ENCODE data around the gene ABHD12.
"Not testable (repeated sequence)": the region's sequence is repeated elsewhere in the genome, so short reads cannot be mapped to it uniquely, and the experiment has no call there.

Gene ABHD12

GRCh38 chr20:25277051-25277801 lies 113.4 kb downstream of the ABHD12 start:
- peak; percentile 63 for DNase-seq (ENCODE audit: low spot score)

DNA sequence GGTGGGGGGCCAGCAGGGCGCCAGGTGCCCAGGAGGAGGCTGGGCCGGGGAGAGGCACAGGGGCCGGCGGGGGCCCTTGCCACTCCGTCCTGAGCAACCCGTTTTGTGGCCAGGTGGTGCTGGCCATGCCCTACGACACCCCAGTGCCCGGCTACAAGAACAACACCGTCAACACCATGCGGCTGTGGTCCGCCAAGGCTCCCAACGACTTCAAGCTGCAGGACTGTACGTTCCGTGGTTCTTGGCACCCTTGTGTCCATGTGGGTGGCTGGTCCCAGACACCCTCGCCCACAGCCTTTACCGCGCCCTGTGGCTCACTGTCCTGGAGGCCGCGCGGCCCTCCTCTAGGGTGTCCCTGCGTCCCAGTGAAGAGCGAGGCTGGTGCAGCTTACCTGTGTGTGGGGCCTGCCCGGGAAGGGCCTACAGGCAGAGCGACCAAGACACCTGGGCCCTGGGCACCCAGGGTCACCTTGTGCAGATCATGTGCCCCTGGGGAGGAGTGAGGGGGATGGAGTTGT lies 114.0 kb downstream of the ABHD12 start:
- peak; percentile 59 for DNase-seq (ENCODE audit: low spot score)

DNA sequence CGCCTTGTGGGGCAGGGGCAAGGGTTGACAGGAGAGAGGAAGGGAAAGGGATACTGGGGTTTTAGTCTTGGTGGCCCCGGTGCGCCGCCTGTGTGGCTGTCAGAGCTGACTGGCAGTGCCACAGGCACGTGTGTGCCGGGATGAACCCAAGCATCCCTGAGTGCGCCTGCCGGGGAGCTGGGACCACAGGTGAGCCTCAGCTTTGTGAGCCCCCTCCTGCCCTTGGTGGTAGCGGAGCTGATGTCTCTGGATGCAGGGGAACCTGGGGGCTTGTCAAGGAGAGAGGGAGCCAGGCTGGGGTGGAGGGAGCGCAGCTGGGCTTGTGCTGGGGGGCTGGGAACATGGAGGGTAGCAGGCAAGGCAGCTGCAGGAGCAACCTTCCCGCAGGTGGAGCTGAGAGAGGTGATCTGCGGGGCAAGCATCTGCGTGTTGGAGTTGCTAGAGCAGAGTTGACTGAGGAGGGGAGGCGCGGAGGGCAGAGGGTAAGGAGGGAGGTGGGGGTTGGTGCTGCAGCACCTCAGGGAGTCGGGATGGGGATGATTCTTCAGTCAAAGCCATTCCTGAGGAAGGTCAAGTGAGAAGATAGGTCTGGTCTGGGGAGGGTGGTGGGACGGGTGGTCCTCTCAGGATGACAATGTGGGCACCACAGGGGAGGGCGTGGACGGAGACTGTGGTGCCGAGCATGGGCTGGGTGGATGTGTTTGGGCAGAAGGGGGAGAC lies 114.7 kb downstream of the ABHD12 start:
- DNase-seq (ENCODE audit: low spot score), result peak; percentile 15

DNA sequence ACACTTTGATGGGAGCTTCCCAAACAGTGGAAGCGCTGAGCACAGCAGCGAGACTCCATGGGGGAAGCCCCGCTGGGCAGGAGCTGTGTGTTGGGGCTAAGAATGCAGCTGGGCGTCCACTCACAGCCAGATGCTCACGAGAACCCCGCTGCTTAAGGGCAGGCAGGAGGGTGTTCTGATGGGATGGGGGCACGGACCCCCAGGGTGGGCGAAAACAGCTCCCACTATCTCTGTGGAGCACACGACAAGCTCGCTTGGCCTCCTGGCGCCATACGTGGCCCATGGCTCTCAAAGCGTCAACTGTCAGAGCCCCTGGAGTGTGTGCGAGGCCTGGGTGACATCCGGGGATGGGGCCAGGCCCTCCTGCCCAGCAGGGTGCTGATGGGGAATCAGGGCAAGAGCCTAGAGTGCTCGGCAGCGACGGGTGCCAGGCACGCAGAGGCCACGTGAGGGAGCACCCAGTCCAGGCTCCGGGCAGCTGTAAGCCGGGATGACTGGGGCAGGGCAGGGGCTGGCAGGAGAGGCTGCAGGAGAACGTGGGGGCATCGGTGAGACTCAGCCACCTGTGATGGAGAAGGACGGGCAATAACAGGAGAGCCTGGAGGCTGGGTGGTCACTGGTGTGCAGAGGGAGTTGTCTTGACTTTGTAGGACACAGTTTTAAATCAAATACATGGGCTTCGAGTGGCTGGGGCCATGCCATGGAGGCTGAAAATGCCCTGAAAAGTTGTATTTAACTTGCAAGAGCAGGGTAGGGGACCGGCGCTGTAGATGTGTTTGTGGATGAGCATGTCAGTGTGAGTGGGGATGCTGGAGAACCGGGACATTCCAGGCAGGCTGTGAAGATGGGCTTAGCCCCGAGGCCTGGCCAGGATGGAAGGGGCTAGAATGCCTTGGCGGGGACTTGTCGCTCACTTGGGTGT lies 115.5 kb downstream of the ABHD12 start:
- peak; percentile 46 for DNase-seq (ENCODE audit: low spot score)

- DNase-seq (ENCODE audit: low spot score), result peak; percentile 34
Observed at GRCh38 chr20:25274481-25274880, 116.2 kb downstream of the ABHD12 start.

- DNase-seq (ENCODE audit: low spot score), result peak; percentile 34
Observed at GRCh38 chr20:25273541-25274358, 116.9 kb downstream of the ABHD12 start.

- peak; percentile 57 for DNase-seq (ENCODE audit: low spot score)
Observed at GRCh38 chr20:25273046-25273445, 117.6 kb downstream of the ABHD12 start.

- DNase-seq (ENCODE audit: low spot score), result peak; percentile 40
Observed at GRCh38 chr20:25272223-25273000, 118.2 kb downstream of the ABHD12 start.

DNA sequence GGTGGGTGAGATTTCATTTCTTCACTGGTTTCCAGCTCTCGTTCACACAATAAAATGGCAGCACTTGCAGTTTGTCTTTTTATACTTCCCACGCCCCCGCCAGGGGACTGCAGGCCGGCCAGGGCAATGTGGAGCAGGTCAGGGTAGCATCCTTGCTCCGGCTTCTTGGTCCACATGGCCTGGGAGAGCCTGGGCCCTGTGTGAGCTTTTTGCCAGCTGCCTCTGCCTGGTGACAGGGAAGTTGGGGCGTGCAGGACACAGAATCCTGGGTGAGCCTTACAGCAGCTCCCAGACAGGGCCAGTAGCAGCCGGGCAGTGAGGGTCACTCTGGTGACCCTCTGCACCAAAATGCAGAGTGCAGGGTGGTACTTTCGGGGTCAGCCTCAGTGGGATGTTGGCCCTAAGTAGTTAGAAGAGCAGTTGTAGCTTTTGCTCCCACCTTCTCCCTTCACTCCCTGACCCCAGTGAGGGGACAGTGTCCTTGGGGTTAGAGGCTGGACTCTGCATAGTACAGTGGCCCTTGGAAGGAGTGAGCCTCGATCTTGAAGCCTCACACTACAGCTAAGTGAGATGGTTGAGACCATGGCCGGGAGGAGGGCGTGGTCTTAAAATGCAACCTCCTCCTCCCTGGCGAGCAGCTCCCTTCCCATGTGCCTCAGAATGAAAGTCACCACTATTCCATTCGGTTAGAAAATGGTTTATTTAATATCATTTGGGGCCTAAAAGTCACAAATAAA lies 119.0 kb downstream of the ABHD12 start:
- DNase-seq (ENCODE audit: low spot score), result peak; percentile 34

- peak; percentile 54 for DNase-seq (ENCODE audit: low spot score)
Observed at GRCh38 chr20:25270829-25271251, 119.8 kb downstream of the ABHD12 start.

DNA sequence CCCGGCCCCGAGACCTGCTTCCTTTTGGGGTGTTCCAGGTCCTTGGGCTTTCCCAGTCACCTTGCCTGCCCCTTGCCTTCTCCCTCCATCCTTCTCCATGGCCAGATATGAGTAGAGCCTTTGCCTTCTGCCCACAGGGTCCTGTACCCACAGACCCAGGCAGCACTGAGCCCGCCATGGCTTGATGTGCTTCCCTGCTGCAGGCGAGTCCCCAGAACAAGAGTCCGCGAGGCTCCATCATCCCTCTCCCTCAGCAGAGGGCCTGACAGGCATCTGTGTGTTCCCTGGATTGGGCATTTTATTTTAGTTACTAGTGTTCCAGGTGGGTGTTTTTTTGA lies 120.8 kb downstream of the ABHD12 start:
- no peak for DNase-seq (ENCODE audit: low spot score)

- DNase-seq (ENCODE audit: low spot score), result peak; percentile 46
Observed at GRCh38 chr20:25269057-25269832, 121.4 kb downstream of the ABHD12 start.

GRCh38 chr20:25260770-25261437 lies 129.7 kb downstream of the ABHD12 start:
- DNase-seq (ENCODE audit: low spot score), result not testable (repeated sequence)

DNA sequence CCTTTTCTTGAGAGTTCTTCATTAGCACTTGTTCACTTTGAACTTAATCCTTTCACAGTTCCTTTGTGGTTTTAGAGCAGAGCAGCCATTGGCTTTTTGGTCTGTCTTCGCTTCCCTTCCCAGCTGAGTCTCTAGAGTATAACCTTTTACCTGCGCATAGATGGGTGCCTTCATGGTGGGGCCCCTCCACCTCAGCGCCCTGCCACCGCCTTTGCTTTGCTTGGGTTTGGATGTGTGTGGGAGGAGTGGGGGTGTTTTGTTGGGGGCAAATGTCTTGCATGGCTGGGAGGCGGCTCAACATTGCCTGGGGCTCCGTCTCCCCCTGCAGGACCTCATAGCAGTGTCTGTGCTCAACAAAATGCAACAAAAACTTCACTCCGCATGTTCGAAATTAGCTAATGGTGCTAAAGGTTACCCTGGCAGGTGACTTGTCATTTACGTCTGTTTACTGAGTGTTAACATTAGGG lies 130.8 kb downstream of the ABHD12 start:
- DNase-seq (ENCODE audit: low spot score), result no peak

- no peak for DNase-seq (ENCODE audit: low spot score)
Observed at GRCh38 chr20:25259358-25259757, 131.3 kb downstream of the ABHD12 start.

DNA sequence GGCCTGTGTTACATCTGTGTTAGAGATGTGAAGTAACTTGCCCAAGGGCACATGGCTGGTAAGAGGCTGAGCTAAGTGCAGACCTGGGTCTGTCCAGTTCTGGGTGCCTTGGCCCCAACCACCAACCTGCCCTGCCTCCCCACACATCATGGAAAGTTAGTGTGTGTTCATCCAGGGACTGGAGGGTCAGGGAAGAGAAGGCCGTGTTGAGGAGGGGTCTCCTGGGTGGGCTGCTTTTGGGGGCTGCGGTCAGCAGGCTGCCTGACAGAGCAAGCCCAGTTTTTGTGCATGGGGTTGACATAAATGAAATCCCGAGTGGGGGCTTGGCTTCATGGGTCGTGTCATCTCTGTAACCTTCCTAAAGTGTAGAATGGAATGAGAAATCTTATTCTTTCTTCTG lies 131.8 kb downstream of the ABHD12 start:
- no peak for DNase-seq (ENCODE audit: low spot score)

DNA sequence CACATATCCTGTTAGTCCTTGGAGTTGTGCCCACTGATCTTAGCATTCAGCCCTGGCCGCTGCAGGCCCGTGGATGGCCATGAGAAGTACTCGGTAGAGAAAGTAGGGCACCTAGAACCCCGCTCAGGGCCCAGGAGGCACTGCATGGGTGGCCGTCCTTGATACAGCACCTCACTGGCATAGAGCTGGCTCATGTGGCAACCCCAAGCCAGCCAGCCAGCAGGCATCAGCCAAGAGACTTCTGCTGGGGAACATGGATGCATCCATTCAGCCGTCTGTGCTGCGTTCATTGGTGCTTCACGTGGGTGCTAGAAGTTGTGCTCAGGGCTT lies 132.2 kb downstream of the ABHD12 start:
- DNase-seq (ENCODE audit: low spot score), result no peak

- no peak for DNase-seq (ENCODE audit: low spot score)
Observed at GRCh38 chr20:25257756-25258475, 132.7 kb downstream of the ABHD12 start.
